Measurements from ENCODE around the gene NHLRC4.

Gene NHLRC4

GRCh38 chr16:566475-567372, at the start of gene NHLRC4:
Gene NHLRC4 (plus strand): TSS chr16:567005. CDS start chr16:568048, 1,043 bp downstream.
- H3K27me3 Mint-ChIP-seq = peaks cover 9% of the 10 kb centered on the region
- peak within 1 kb of the TSS; percentile 92 for H3K27ac Mint-ChIP-seq
- ATAC-seq = peak; percentile 77
- no peaks in the 10 kb centered on the region for H3K36me3 Mint-ChIP-seq
- H3K9me3 Mint-ChIP-seq = no peaks in the 10 kb centered on the region
- peak within 1 kb of the TSS; percentile 76 for H3K4me3 Mint-ChIP-seq
- H3K4me1 Mint-ChIP-seq = peaks cover 36% of the 10 kb centered on the region

DNA sequence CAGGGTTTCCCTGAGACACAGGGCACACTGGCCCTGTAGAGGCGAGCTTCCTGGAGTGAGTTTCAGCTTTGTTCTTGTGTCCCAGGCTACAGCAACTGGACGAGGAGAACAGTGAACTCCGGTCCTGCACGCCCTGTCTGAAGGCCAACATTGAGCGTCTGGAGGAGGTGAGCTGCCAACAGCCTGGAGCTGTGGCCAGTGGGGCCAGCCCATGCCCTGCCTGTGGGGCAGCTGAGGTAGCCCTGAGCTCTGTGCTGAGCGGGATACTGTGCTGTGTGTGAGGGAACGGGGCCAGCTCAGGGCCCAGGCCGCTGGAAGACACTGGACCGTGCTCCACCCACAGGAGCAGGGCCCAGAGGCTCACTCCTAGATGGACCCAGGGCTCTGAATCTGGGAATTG, 47.9 kb upstream of the NHLRC4 start:
- Mint-ChIP-seq H3K4me3 (no peak overlapping the region), H3K36me3 (peaks cover 11% of the 10 kb centered on the region), H3K9me3 (no peaks in the 10 kb centered on the region), H3K27ac (no peak overlapping the region), H3K4me1 (peaks cover 10% of the 10 kb centered on the region), H3K27me3 (no peaks in the 10 kb centered on the region)
- ATAC-seq = no peak

GRCh38 chr16:519425-519824, 47.4 kb upstream of the NHLRC4 start:
- Mint-ChIP-seq H3K27me3 (no peaks in the 10 kb centered on the region), H3K4me1 (peaks cover 15% of the 10 kb centered on the region), H3K9me3 (no peaks in the 10 kb centered on the region), H3K27ac (no peak overlapping the region), H3K4me3 (no peak overlapping the region), H3K36me3 (peaks cover 7% of the 10 kb centered on the region)
- no peak for ATAC-seq

- Mint-ChIP-seq H3K4me1 (peaks cover 19% of the 10 kb centered on the region), H3K36me3 (peaks cover 1% of the 10 kb centered on the region), H3K9me3 (no peaks in the 10 kb centered on the region), H3K27ac (no peak overlapping the region), H3K4me3 (no peak overlapping the region), H3K27me3 (no peaks in the 10 kb centered on the region)
- ATAC-seq = no peak
Measured at GRCh38 chr16:519841-520687, 46.7 kb upstream of the NHLRC4 start.

DNA sequence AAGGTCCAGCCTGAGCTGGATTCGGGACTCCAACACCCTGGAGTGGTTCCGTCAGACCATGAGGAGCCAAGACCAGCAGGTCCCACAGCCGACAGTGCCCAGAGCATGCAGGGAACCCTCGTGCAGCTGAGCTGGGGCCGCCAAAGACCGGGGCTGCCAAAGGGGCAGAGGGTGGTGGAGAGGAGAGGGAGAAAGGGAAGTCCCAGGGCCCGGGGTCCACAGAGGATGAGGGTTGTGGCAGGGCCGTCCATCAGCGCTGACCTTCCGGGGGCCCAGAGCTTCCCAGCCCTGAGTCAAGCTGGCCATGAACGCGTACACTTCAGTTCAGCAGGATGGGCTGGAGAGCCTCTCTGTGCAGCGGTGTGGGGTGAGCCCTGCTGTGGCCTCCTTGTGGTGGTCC, 46.0 kb upstream of the NHLRC4 start:
- no peak overlapping the region for H3K4me3 Mint-ChIP-seq
- ATAC-seq = no peak

DNA sequence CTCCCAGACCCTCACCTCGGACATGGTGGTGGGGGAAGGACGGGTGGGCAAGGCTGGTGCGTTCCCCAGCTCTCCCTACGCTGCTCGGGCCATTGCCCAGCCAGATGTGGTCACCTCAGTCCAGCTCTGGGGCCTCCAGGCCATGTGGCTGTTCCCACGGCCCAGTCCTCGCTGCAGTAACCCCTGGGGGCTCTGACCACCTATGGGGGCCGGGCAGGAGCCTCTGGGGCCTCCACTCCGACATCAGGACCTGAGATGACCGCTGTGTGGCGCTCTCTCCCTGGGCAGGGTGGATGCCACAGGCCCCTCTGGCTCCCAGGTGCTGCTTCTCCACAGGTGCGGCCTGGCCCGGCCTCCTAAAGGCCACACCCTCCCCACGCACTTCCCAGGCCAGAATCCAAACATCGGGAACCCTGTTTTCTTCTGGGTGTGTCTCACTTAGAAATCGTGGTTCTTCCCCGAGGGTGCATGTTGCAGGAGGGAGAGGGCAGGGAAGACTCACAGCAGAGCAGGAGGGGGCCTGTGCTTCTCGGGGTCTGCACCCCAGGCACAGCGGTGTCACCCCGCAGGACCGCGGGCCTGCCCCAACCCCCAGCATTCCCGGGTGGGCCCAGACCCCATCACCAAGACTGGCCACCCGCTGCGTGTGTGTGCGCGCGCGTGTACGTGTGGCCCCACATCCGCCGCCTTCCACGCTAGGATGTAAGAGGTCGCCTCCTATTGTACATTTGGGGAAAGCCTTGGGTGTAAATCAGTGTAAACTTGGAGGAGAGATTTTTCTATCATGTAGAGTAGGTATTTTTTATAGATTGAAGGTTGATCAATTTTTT, 45.2 kb upstream of the NHLRC4 start:
- Mint-ChIP-seq H3K27me3 (no peaks in the 10 kb centered on the region), H3K4me1 (peaks cover 34% of the 10 kb centered on the region), H3K27ac (no peak overlapping the region), H3K36me3 (peaks cover 5% of the 10 kb centered on the region), H3K9me3 (no peaks in the 10 kb centered on the region), H3K4me3 (no peak overlapping the region)
- no peak for ATAC-seq

More for the DNA sequence above, 46.0 kb upstream of the NHLRC4 start:
- Mint-ChIP-seq H3K9me3 (no peaks in the 10 kb centered on the region), H3K4me1 (peaks cover 27% of the 10 kb centered on the region), H3K27ac (no peak overlapping the region), H3K36me3 (peaks cover 5% of the 10 kb centered on the region), H3K27me3 (no peaks in the 10 kb centered on the region)

- Mint-ChIP-seq H3K4me1 (peaks cover 37% of the 10 kb centered on the region), H3K27me3 (no peaks in the 10 kb centered on the region), H3K9me3 (no peaks in the 10 kb centered on the region), H3K27ac (peak overlapping the region; percentile 95), H3K36me3 (peaks cover 5% of the 10 kb centered on the region), H3K4me3 (no peak overlapping the region)
- ATAC-seq = no peak
Measured at GRCh38 chr16:522320-523096, 44.3 kb upstream of the NHLRC4 start.

DNA sequence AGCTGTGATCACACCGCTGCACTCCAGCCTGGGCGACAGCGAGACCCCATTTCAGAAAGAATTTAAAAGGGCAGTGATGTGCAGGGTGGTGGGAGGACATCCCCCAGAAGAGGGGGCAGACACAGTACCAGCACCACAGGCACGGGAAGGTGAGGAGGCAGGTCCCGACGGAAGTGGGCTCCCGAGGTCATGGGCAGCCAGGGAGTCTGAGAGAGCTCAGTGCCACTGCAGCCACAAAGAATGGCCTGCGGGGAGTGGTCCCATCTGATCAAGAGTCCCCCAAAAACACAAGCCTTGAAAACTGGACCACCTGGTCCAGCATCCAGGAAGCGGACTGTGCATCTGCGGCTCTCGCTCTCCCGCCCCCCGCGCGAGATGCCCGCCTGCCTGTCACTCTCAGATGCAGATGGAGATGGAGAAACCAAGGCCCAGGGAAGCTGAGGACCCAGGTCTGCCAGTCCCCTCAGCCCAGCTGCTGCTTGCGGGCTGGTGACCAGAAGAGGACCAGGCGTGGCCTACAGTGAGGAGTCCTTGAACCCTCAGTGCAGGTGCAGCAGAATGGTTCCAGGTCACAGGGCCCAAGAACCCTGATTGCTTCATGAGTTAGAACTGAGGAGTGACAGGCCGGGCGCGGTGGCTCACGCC, 43.6 kb upstream of the NHLRC4 start:
- Mint-ChIP-seq H3K9me3 (no peaks in the 10 kb centered on the region), H3K27ac (peak overlapping the region; percentile 95), H3K4me1 (peaks cover 37% of the 10 kb centered on the region), H3K36me3 (peaks cover 5% of the 10 kb centered on the region), H3K4me3 (no peak overlapping the region), H3K27me3 (no peaks in the 10 kb centered on the region)
- no peak for ATAC-seq

DNA sequence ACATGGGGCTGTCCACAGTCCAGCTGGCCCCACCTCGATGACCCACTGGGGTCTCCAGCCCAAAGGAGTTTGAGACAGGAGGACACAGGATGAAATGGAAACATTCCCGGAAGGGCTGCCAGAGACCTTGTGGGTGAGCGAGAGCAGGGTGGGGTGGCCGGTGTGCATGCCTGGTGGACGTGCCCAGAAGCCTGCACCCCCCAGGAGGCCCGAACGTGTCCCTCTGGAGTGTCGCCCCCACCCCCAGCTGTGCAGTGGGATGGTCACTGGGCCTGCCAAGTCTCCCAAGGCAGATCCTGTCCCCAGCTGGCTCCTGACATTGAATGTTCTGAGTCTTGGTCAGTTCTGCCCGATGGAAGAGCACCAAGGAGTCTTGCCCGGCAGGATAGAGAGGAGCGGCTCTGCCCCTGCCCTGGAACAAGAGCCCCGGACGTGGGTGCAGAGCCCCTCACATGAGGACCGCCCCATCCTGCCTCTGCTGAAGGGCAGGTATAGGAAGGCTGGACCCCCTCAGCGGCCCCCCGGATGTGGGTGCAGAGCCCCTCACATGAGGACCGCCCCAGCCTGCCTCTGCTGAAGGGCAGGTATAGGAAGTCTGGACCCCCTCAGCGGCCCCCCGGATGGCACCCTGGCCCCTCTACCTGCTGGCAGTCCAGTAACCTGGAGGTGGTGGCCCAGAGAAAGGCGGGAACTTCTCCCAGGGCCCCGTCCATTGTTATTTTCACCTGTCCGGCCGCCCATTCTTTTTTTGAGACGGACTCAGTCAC, 42.3 kb upstream of the NHLRC4 start:
- Mint-ChIP-seq H3K4me1 (peaks cover 49% of the 10 kb centered on the region), H3K4me3 (peak overlapping the region; percentile 26), H3K9me3 (no peaks in the 10 kb centered on the region), H3K27me3 (no peaks in the 10 kb centered on the region), H3K27ac (peak overlapping the region; percentile 95), H3K36me3 (peaks cover 5% of the 10 kb centered on the region)
- no peak for ATAC-seq

GRCh38 chr16:525123-525519, 41.7 kb upstream of the NHLRC4 start:
- Mint-ChIP-seq H3K36me3 (peaks cover 5% of the 10 kb centered on the region), H3K4me1 (peaks cover 56% of the 10 kb centered on the region), H3K4me3 (peak overlapping the region; percentile 83), H3K9me3 (no peaks in the 10 kb centered on the region), H3K27me3 (no peaks in the 10 kb centered on the region), H3K27ac (peak overlapping the region; percentile 95)
- no peak for ATAC-seq

GRCh38 chr16:525520-526180, 41.2 kb upstream of the NHLRC4 start:
- Mint-ChIP-seq H3K4me3 (peak overlapping the region; percentile 83), H3K4me1 (peaks cover 61% of the 10 kb centered on the region), H3K9me3 (no peaks in the 10 kb centered on the region), H3K36me3 (peaks cover 5% of the 10 kb centered on the region), H3K27me3 (no peaks in the 10 kb centered on the region), H3K27ac (peak overlapping the region; percentile 95)
- ATAC-seq = peak; percentile 52

DNA sequence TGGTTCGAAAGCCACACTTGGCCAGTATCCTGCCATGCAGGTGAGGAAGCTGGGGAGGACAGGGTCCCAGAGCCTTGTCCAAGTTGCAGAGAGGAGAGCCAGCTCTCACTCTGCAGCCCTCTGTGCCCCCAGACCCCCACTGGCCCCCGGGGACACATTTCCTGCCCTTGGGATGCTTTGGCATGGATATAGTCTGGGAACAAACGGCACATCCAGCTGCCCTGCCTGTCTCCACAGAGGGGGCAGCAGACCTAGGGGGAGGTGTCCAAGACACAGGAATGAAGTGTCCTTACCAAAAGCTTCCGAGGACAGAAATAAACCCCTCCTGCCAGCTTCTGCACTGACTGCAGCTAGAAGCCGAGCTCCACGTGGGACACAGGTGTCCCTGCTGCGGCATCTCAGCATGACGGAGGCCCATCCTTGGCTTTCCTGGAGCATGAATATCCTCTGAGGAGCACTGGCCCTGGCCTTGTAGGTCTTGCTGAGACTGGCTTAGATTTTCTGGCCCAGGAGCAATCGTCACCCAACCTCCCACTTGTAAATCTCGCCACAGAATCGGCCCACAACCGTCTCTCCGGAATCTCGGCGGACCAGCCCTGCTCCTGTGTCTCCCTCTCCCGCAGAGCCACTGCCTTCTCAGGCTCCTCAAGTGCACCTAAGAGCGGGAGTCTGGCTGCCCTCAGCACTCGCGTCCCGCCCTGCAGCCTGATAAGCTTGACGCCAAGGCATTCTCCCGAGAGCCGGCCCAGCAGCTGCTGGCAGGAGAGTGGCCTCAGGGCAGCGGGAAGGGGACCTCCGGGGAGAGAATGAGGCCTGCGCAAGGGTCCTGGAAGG, 40.4 kb upstream of the NHLRC4 start:
- Mint-ChIP-seq H3K4me3 (peak overlapping the region; percentile 83), H3K27me3 (no peaks in the 10 kb centered on the region), H3K36me3 (peaks cover 5% of the 10 kb centered on the region), H3K9me3 (no peaks in the 10 kb centered on the region), H3K27ac (peak overlapping the region; percentile 95), H3K4me1 (peaks cover 61% of the 10 kb centered on the region)
- ATAC-seq = no peak

All from stimulated activated memory B cell treated with anti-CD40 and anti-IgM and Interleukin-4, amounts not matched to agents 10 μg/mL and 1 μg/mL and 100 μg/mL, for 72 hours (primary cell).